SK-N-SH treated with all-trans-retinoic acid at 6 μM for 48 hours (cell line): ENCODE measurements around the gene CETP.

Experiments
- ARNTL ChIP-seq: fragments of 450-650 bp; formaldehyde crosslinking; IDR thresholded peaks from 2 replicates; pipeline ENCODE4 v1.5.0; 2020; ENCODE audit warnings: low read depth, mild to moderate bottlenecking, moderate library complexity, borderline replicate concordance
- BACH2 ChIP-seq: fragments of 250-450 bp; sonication (Bioruptor Pico); IDR thresholded peaks from 2 replicates; pipeline ENCODE4 v1.9.0; 2021; ENCODE audit warnings: mild to moderate bottlenecking, borderline replicate concordance
- ESRRG ChIP-seq: fragments of 250-450 bp; sonication (Bioruptor Pico); IDR thresholded peaks from 2 replicates; pipeline ENCODE4 v1.6.1; 2021; ENCODE audit warnings: mild to moderate bottlenecking
- PPARA ChIP-seq: fragments of 250-450 bp; sonication (Bioruptor Pico); IDR thresholded peaks from 2 replicates; pipeline ENCODE4 v1.5.0; 2020; ENCODE audit warnings: mild to moderate bottlenecking, borderline replicate concordance
- SNAI2 ChIP-seq: fragments of 250-450 bp; sonication (Bioruptor Pico); IDR thresholded peaks from 2 replicates; pipeline ENCODE4 v1.5.0; 2020; ENCODE audit warnings: mild to moderate bottlenecking, moderate library complexity
- ZC3H10 ChIP-seq: fragments of 250-450 bp; sonication (Bioruptor Pico); IDR thresholded peaks from 2 replicates; pipeline ENCODE4 v1.5.1; 2021; ENCODE audit warnings: mild to moderate bottlenecking, moderate library complexity
- ZFP30 ChIP-seq: fragments of 450-650 bp; formaldehyde crosslinking; IDR thresholded peaks from 2 replicates; pipeline ENCODE4 v1.5.0; 2022; ENCODE audit warnings: mild to moderate bottlenecking, moderate library complexity
- TF ChIP-seq, protein P1 (sequence below): fragments of 250-450 bp; sonication (Bioruptor Pico); IDR thresholded peaks from 2 replicates; pipeline ENCODE4 v1.5.1; 2020; ENCODE audit warnings: low read depth, mild to moderate bottlenecking, moderate library complexity
- TF ChIP-seq, protein P2 (sequence below): fragments of 250-450 bp; sonication (Bioruptor Pico); IDR thresholded peaks from 2 replicates; pipeline ENCODE4 v1.8.0; 2020; ENCODE audit warnings: mild to moderate bottlenecking, moderate library complexity, borderline replicate concordance
- TF ChIP-seq, protein P3 (sequence below): fragments of 250-450 bp; sonication (Bioruptor Pico); IDR thresholded peaks from 2 replicates; pipeline ENCODE4 v1.5.0; 2020; ENCODE audit warnings: mild to moderate bottlenecking, moderate library complexity

DNA sequence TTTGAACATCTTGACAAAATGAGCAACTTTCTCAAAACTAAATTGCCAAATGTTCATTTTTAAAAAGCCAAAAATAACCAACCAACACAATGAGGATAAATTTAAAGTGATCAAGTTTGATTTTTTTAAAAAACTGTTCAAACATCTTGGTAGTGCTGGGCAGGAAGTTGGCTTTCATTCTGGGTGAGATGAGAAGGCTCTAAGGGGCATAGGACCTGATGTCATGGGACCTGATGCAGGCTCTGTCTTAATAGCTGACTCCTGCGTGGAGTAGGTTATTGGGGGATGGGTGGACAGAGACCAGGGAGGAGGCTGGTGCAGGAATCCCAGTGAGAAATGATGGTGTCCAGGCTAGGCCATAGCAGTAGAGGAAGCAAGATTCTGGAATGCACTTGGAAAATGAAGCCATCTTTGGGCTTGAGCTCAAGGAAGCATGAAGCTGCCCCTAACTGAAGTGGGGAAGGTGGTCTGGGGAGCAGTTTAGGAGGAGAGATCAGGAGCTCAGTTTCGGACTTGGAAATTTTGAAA, 48.0 kb downstream of the CETP start:
- TF ChIP-seq PPARA (CRISPR knock-in tag): no peak
- TF ChIP-seq, protein P1, sequence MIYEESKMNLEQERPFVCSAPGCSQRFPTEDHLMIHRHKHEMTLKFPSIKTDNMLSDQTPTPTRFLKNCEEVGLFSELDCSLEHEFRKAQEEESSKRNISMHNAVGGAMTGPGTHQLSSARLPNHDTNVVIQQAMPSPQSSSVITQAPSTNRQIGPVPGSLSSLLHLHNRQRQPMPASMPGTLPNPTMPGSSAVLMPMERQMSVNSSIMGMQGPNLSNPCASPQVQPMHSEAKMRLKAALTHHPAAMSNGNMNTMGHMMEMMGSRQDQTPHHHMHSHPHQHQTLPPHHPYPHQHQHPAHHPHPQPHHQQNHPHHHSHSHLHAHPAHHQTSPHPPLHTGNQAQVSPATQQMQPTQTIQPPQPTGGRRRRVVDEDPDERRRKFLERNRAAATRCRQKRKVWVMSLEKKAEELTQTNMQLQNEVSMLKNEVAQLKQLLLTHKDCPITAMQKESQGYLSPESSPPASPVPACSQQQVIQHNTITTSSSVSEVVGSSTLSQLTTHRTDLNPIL (CRISPR knock-in tag): no peak
- TF ChIP-seq ARNTL (CRISPR knock-in tag): no peak
- TF ChIP-seq, protein P2, sequence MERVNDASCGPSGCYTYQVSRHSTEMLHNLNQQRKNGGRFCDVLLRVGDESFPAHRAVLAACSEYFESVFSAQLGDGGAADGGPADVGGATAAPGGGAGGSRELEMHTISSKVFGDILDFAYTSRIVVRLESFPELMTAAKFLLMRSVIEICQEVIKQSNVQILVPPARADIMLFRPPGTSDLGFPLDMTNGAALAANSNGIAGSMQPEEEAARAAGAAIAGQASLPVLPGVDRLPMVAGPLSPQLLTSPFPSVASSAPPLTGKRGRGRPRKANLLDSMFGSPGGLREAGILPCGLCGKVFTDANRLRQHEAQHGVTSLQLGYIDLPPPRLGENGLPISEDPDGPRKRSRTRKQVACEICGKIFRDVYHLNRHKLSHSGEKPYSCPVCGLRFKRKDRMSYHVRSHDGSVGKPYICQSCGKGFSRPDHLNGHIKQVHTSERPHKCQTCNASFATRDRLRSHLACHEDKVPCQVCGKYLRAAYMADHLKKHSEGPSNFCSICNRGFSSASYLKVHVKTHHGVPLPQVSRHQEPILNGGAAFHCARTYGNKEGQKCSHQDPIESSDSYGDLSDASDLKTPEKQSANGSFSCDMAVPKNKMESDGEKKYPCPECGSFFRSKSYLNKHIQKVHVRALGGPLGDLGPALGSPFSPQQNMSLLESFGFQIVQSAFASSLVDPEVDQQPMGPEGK: no peak
- no peak for TF ChIP-seq BACH2 (CRISPR knock-in tag)
- no peak for TF ChIP-seq ZFP30 (CRISPR knock-in tag)
- no peak for TF ChIP-seq SNAI2 (CRISPR knock-in tag)
- TF ChIP-seq, protein P3, sequence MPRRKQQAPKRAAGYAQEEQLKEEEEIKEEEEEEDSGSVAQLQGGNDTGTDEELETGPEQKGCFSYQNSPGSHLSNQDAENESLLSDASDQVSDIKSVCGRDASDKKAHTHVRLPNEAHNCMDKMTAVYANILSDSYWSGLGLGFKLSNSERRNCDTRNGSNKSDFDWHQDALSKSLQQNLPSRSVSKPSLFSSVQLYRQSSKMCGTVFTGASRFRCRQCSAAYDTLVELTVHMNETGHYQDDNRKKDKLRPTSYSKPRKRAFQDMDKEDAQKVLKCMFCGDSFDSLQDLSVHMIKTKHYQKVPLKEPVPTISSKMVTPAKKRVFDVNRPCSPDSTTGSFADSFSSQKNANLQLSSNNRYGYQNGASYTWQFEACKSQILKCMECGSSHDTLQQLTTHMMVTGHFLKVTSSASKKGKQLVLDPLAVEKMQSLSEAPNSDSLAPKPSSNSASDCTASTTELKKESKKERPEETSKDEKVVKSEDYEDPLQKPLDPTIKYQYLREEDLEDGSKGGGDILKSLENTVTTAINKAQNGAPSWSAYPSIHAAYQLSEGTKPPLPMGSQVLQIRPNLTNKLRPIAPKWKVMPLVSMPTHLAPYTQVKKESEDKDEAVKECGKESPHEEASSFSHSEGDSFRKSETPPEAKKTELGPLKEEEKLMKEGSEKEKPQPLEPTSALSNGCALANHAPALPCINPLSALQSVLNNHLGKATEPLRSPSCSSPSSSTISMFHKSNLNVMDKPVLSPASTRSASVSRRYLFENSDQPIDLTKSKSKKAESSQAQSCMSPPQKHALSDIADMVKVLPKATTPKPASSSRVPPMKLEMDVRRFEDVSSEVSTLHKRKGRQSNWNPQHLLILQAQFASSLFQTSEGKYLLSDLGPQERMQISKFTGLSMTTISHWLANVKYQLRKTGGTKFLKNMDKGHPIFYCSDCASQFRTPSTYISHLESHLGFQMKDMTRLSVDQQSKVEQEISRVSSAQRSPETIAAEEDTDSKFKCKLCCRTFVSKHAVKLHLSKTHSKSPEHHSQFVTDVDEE: no peak
- no peak for TF ChIP-seq ESRRG
- no peak for TF ChIP-seq ZC3H10 (CRISPR knock-in tag)
